H9 (cell line): ENCODE data around the gene NVL. TPM values are rescaled to one million over a fixed set of nuclear protein-coding genes. Genes with fewer than 3 reads are reported as not detected.

Experiments used
- DNase-seq: peaks from one replicate; pipeline ENCODE4 v3.0.0-alpha.2; 2017
- H2AFZ ChIP-seq: one replicate; pipeline ENCODE4 v1.6.1; 2013; ENCODE audit warnings: mild to moderate bottlenecking, low read length, control low read depth, moderate library complexity
- H2AK5ac ChIP-seq: 2 replicates; pipeline ENCODE4 v1.6.1; 2013; ENCODE audit warnings: low read length, control low read depth, mixed read lengths; ENCODE audit not compliant: insufficient read length
- H2BK120ac ChIP-seq: one replicate; pipeline ENCODE4 v1.6.1; 2013; ENCODE audit warnings: low read depth, mild to moderate bottlenecking, low read length, control low read depth, inconsistent platforms; ENCODE audit not compliant: poor library complexity, severe bottlenecking
- H2BK12ac ChIP-seq: 2 replicates; pipeline ENCODE4 v1.6.1; 2013; ENCODE audit warnings: low read length, control low read depth, mixed read lengths, low read depth; ENCODE audit not compliant: insufficient read length
- H2BK15ac ChIP-seq: 2 replicates; pipeline ENCODE4 v1.6.1; 2013; ENCODE audit warnings: low read depth, low read length, control low read depth
- H2BK20ac ChIP-seq: one replicate; pipeline ENCODE4 v1.6.1; 2013; ENCODE audit warnings: low read depth, mild to moderate bottlenecking, low read length, control low read depth, inconsistent platforms; ENCODE audit not compliant: poor library complexity, severe bottlenecking
- H2BK5ac ChIP-seq: 2 replicates; pipeline ENCODE4 v1.6.1; 2013; ENCODE audit warnings: low read length, control low read depth, mixed read lengths; ENCODE audit not compliant: insufficient read length
- H3K14ac ChIP-seq: 2 replicates; pipeline ENCODE4 v1.6.1; 2013; ENCODE audit warnings: low read length, control low read depth; ENCODE audit not compliant: insufficient read depth
- H3K18ac ChIP-seq: 2 replicates; pipeline ENCODE4 v1.6.1; 2013; ENCODE audit warnings: low read depth, mild to moderate bottlenecking, mixed read lengths, low read length, control low read depth; ENCODE audit not compliant: insufficient read length
- H3K23ac ChIP-seq: 2 replicates; pipeline ENCODE4 v1.6.1; 2013; ENCODE audit warnings: low read length, control low read depth, mixed read lengths, low read depth; ENCODE audit not compliant: insufficient read length
- H3K23me2 ChIP-seq: 2 replicates; pipeline ENCODE4 v1.6.1; 2013; ENCODE audit warnings: low read depth, mild to moderate bottlenecking, mixed read lengths, low read length, control low read depth; ENCODE audit not compliant: insufficient read length, poor library complexity, severe bottlenecking
- H3K27ac ChIP-seq: 2 replicates; pipeline ENCODE4 v1.5.1; 2013; ENCODE audit warnings: low read length, control low read depth, mixed read lengths, low read depth; ENCODE audit not compliant: insufficient read length
- H3K27me3 ChIP-seq: 2 replicates; pipeline ENCODE4 v1.6.1; 2013; ENCODE audit warnings: low read length, control low read depth, inconsistent platforms; ENCODE audit not compliant: insufficient read depth
- H3K4ac ChIP-seq: 2 replicates; pipeline ENCODE4 v1.6.1; 2013; ENCODE audit warnings: low read depth, mild to moderate bottlenecking, control low read depth, inconsistent platforms, low read length, moderate library complexity
- H3K4me1 ChIP-seq: 2 replicates; pipeline ENCODE4 v1.6.1; 2013; ENCODE audit warnings: low read length, control low read depth, inconsistent platforms; ENCODE audit not compliant: insufficient read depth
- H3K4me2 ChIP-seq: 2 replicates; pipeline ENCODE4 v1.6.1; 2013; ENCODE audit warnings: low read length, control low read depth, mixed read lengths; ENCODE audit not compliant: insufficient read length, insufficient read depth
- H3K56ac ChIP-seq: 2 replicates; pipeline ENCODE4 v1.6.1; 2013; ENCODE audit warnings: low read depth, mild to moderate bottlenecking, mixed read lengths, low read length, control low read depth; ENCODE audit not compliant: insufficient read length
- H3K79me1 ChIP-seq: 2 replicates; pipeline ENCODE4 v1.6.1; 2013; ENCODE audit warnings: low read depth, mild to moderate bottlenecking, moderate library complexity, low read length, control low read depth, inconsistent platforms; ENCODE audit not compliant: insufficient read depth, poor library complexity, severe bottlenecking
- H3K79me2 ChIP-seq: 2 replicates; pipeline ENCODE4 v1.6.1; 2013; ENCODE audit warnings: low read length, control low read depth, inconsistent platforms; ENCODE audit not compliant: insufficient read depth
- H3K9ac ChIP-seq: 2 replicates; pipeline ENCODE4 v1.6.1; 2013; ENCODE audit warnings: low read length, control low read depth, mixed read lengths; ENCODE audit not compliant: insufficient read length; ENCODE audit errors: extremely low read depth
- H3K9me3 ChIP-seq: one replicate; pipeline ENCODE4 v1.6.1; 2013; ENCODE audit warnings: low read depth, low read length, inconsistent platforms; ENCODE audit not compliant: control insufficient read depth
- H3T11ph ChIP-seq: one replicate; pipeline ENCODE4 v1.6.1; 2013; ENCODE audit warnings: mild to moderate bottlenecking, low read length, control low read depth, inconsistent platforms
- H4K20me1 ChIP-seq: one replicate; pipeline ENCODE4 v1.6.1; 2013; ENCODE audit not compliant: control insufficient read depth, insufficient read length, insufficient read depth
- H4K5ac ChIP-seq: 2 replicates; pipeline ENCODE4 v1.6.1; 2013; ENCODE audit warnings: low read depth, mild to moderate bottlenecking, mixed read lengths, low read length, control low read depth; ENCODE audit not compliant: insufficient read length
- H4K8ac ChIP-seq: replicated peaks from 2 replicates; pipeline ENCODE4 v1.6.1; 2013; ENCODE audit warnings: low read length, control low read depth, mixed read lengths, low read depth; ENCODE audit not compliant: insufficient read length
- H4K91ac ChIP-seq: 2 replicates; pipeline ENCODE4 v1.6.1; 2013; ENCODE audit warnings: low read depth, mild to moderate bottlenecking, moderate library complexity, mixed read lengths, low read length, control low read depth; ENCODE audit not compliant: insufficient read length
- H3K27ac Mint-ChIP-seq, 3 experiments: 2 replicates in 2 of 3; 3 replicates in 1 of 3; pipeline ENCODE4 v1.8.0; 2020 to 2021; ENCODE audit warnings: mixed read lengths in 3 of 3, mild to moderate bottlenecking in 1 of 3, moderate library complexity in 1 of 3
- H3K27me3 Mint-ChIP-seq: 2 replicates; pipeline ENCODE4 v1.8.0; 2021; ENCODE audit warnings: low read depth, mild to moderate bottlenecking, moderate library complexity, mixed read lengths
- H3K36me3 Mint-ChIP-seq, 3 experiments: 2 replicates in 2 of 3; 3 replicates in 1 of 3; pipeline ENCODE4 v1.8.0; 2020 to 2021; ENCODE audit warnings: low read depth in 3 of 3, mixed read lengths in 3 of 3; ENCODE audit not compliant: insufficient read depth in 1 of 3
- H3K4me1 Mint-ChIP-seq, 2 experiments: 2 replicates each; pipeline ENCODE4 v1.8.0; 2020; ENCODE audit warnings: mixed read lengths in 2 of 2
- H3K4me3 Mint-ChIP-seq, 2 experiments: 2 replicates in 1 of 2; 3 replicates in 1 of 2; pipeline ENCODE4 v1.8.0; 2020 to 2021; ENCODE audit warnings: mild to moderate bottlenecking in 2 of 2, mixed read lengths in 2 of 2, moderate library complexity in 1 of 2
- H3K9me3 Mint-ChIP-seq, 2 experiments: 2 replicates in 1 of 2; 3 replicates in 1 of 2; pipeline ENCODE4 v1.8.0; 2020; ENCODE audit warnings: mild to moderate bottlenecking in 2 of 2, mixed read lengths in 2 of 2, moderate library complexity in 1 of 2
- CTCF ChIP-seq: fragments of 200-600 bp; sonication (generic); conservative IDR thresholded peaks from 3 replicates; pipeline ENCODE4 v1.8.0; 2021; ENCODE audit warnings: antibody characterized with exemption, mild to moderate bottlenecking
- WGBS: extraction: QIAGEN DNeasy Blood & Tissue Kit; methylation state at CpG from one replicate; pipeline ENCODE4 v1.1.7; 2013; ENCODE audit warnings: missing lambda C conversion rate, low lambda C conversion rate, mixed read lengths; ENCODE audit not compliant: insufficient read length; ENCODE audit errors: extremely low coverage; 5-methylcytosine and 5-hydroxymethylcytosine counted together
- total RNA-seq: library from RNA; stranded (reverse); gene quantifications from 2 replicates; pipeline ENCODE4 v1.2.1, GENCODE V29; 2021

The NVL gene
- total RNA-seq, 1 experiment from 2014 or later: 66.9 TPM

DNA sequence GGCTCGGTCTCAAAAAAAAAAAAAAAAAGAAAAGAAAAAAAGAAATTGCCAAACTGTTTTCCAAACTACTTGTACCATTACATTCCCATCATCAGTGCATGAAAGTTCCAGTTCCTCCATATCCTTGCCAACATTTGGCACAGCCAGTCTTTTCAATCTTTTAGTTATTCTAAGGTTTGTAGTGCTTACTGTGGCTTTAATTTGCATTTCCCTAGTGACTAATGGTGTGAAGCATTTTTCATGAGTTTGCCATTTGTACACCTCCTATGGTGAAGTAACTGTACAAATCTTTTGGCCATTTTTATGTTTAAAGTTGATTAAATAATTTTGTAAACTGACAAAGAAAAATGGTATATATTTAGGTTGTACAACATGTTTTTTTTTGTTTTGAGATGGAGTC is 76.3 kb downstream of the NVL start:
- Mint-ChIP-seq H3K4me3 (no peak overlapping the region), H3K27ac (peak overlapping the region in 1 of 3 experiments; percentile 78; a peak in 1 of 7 replicates), H3K9me3 (no peaks in the 10 kb centered on the region), H3K4me1 (peaks cover 24 to 38% of the 10 kb centered on the region in 2 experiments), H3K36me3 (peaks cover 5 to 26% (median 14%) of the 10 kb centered on the region in 3 experiments; a peak in 6 of 7 replicates), H3K27me3 (no peaks in the 10 kb centered on the region)
- no peak overlapping the region for H3K56ac ChIP-seq
- no peaks in the 10 kb centered on the region for H3K79me1 ChIP-seq
- H3K23me2 ChIP-seq: no peaks in the 10 kb centered on the region
- no peak overlapping the region for H2BK15ac ChIP-seq
- H3K4me1 ChIP-seq: peaks cover 5% of the 10 kb centered on the region; the same call in 1 of the 2 replicates
- H2BK12ac ChIP-seq: no peak overlapping the region
- H3K23ac ChIP-seq: no peak overlapping the region
- H2AK5ac ChIP-seq: no peak overlapping the region
- no peak overlapping the region for H4K5ac ChIP-seq
- H3K14ac ChIP-seq: no peak overlapping the region
- no peak overlapping the region for H2BK20ac ChIP-seq
- no peak overlapping the region for H3K27ac ChIP-seq
- no peak overlapping the region for H3K4me2 ChIP-seq
- H2BK120ac ChIP-seq: no peak overlapping the region
- no peak overlapping the region for H3K4ac ChIP-seq
- no peak overlapping the region for H4K91ac ChIP-seq
- no peak overlapping the region for H3T11ph ChIP-seq
- no peak overlapping the region for H2AFZ ChIP-seq
- H3K79me2 ChIP-seq: no peaks in the 10 kb centered on the region
- H4K20me1 ChIP-seq: no peaks in the 10 kb centered on the region
- H3K18ac ChIP-seq: no peak overlapping the region
- H3K27me3 ChIP-seq: no peaks in the 10 kb centered on the region
- H3K9me3 ChIP-seq: no peaks in the 10 kb centered on the region
- H4K8ac ChIP-seq: no peak overlapping the region
- H2BK5ac ChIP-seq: no peak overlapping the region
- no peak overlapping the region for H3K9ac ChIP-seq
- no peak for TF ChIP-seq CTCF
- no peak for DNase-seq
- WGBS: no CpG with 5 or more reads among the region's 1 CpG
